ENCODE data around the gene SPPL2A. TPM values are rescaled to one million over a fixed set of nuclear protein-coding genes. Genes with fewer than 3 reads are reported as not detected.

The SPPL2A gene
- total RNA-seq, 1 experiment from 2014 or later, result 64.4 TPM

DNA sequence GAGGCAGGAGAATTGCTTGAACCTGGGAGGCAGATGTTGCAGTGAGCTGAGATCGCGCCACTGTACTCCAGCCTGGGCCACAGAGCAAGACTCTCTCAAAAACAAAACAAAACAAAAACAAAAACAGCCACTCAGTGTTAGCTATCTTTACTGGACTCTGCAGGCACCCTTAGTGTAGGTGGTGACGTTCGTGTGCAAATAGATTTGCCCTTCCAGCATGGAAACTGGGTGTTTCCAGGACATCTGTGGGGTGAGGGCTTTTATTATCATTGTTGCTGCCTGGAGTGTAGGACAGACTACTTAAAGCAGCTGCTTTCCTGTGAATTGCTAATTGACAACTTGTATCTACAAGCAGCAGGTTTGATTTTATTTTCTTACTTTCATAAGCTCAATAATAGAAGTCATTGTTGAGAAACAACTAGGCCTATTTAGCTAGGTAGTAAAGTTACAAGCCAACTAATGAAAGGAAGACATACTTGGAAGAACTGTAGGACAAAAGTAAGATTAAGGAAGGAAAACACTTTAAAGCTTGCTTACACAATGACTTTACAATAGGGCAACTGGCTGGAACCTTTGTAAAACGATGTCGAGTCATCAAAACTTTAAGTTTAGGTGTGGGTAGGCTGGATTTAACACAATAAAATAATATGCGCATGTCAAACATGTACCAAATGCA is 25.4 kb upstream of the SPPL2A start:
- H2AK5ac ChIP-seq (ENCODE audit: insufficient read length, low read length), result no peak overlapping the region
- no peak overlapping the region for H3K56ac ChIP-seq (ENCODE audit: insufficient read length, low read depth, low read length)
- H3K4me1 Mint-ChIP-seq, result peaks cover 13 to 24% of the 10 kb centered on the region in 2 experiments
- H3K9me3 ChIP-seq (ENCODE audit: control insufficient read depth, low read depth, low read length), result no peaks in the 10 kb centered on the region
- no peaks in the 10 kb centered on the region for H3K79me2 ChIP-seq (ENCODE audit: insufficient read depth, low read length)
- H2BK5ac ChIP-seq (ENCODE audit: insufficient read length, low read length), result no peak overlapping the region
- peak overlapping the region; percentile 13 to 65 (median 39); a peak in 5 of 7 replicates for H3K27ac Mint-ChIP-seq
- no peak overlapping the region for H3K4me3 Mint-ChIP-seq
- H2BK15ac ChIP-seq (ENCODE audit: low read depth, low read length), result no peak overlapping the region
- no peak overlapping the region for H4K5ac ChIP-seq (ENCODE audit: insufficient read length, low read depth, low read length)
- H3K27ac ChIP-seq (ENCODE audit: insufficient read length, low read depth, low read length), result no peak overlapping the region
- no peak overlapping the region for H3K23ac ChIP-seq (ENCODE audit: insufficient read length, low read depth, low read length)
- H4K91ac ChIP-seq (ENCODE audit: insufficient read length, low read depth, low read length), result no peak overlapping the region
- no peak overlapping the region for H3K9ac ChIP-seq (ENCODE audit: extremely low read depth, insufficient read length, low read length)
- no peaks in the 10 kb centered on the region for H3K36me3 Mint-ChIP-seq (ENCODE audit: insufficient read depth in 1 of 3, low read depth in 3 of 3)
- no peaks in the 10 kb centered on the region; the same call in none of the 2 replicates for H3K27me3 Mint-ChIP-seq (ENCODE audit: low read depth)
- no peak overlapping the region for H3K18ac ChIP-seq (ENCODE audit: insufficient read length, low read depth, low read length)
- no peaks in the 10 kb centered on the region for H3K23me2 ChIP-seq (ENCODE audit: insufficient read length, low read depth, low read length, poor library complexity, severe bottlenecking)
- TF ChIP-seq, protein P1, sequence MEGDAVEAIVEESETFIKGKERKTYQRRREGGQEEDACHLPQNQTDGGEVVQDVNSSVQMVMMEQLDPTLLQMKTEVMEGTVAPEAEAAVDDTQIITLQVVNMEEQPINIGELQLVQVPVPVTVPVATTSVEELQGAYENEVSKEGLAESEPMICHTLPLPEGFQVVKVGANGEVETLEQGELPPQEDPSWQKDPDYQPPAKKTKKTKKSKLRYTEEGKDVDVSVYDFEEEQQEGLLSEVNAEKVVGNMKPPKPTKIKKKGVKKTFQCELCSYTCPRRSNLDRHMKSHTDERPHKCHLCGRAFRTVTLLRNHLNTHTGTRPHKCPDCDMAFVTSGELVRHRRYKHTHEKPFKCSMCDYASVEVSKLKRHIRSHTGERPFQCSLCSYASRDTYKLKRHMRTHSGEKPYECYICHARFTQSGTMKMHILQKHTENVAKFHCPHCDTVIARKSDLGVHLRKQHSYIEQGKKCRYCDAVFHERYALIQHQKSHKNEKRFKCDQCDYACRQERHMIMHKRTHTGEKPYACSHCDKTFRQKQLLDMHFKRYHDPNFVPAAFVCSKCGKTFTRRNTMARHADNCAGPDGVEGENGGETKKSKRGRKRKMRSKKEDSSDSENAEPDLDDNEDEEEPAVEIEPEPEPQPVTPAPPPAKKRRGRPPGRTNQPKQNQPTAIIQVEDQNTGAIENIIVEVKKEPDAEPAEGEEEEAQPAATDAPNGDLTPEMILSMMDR (conservative IDR thresholded peaks at IDR 0.05), result no peak
- H4K20me1 ChIP-seq (ENCODE audit: control insufficient read depth, insufficient read depth, insufficient read length), result no peaks in the 10 kb centered on the region
- no peak overlapping the region for H2BK120ac ChIP-seq (ENCODE audit: low read depth, low read length, poor library complexity, severe bottlenecking)
- H2BK20ac ChIP-seq (ENCODE audit: low read depth, low read length, poor library complexity, severe bottlenecking), result no peak overlapping the region
- no peaks in the 10 kb centered on the region for H3K79me1 ChIP-seq (ENCODE audit: insufficient read depth, low read depth, low read length, poor library complexity, severe bottlenecking)
- H4K8ac ChIP-seq (replicated peaks; ENCODE audit: insufficient read length, low read depth, low read length), result no peak overlapping the region
- DNase-seq, result no peak
- no peaks in the 10 kb centered on the region for H3K9me3 Mint-ChIP-seq
- no peaks in the 10 kb centered on the region for H3K4me1 ChIP-seq (ENCODE audit: insufficient read depth, low read length)
- no peak overlapping the region for H3T11ph ChIP-seq (ENCODE audit: low read length)
- no peak overlapping the region for H3K4ac ChIP-seq (ENCODE audit: low read depth, low read length)
- no peak overlapping the region for H3K4me2 ChIP-seq (ENCODE audit: insufficient read depth, insufficient read length, low read length)
- no peaks in the 10 kb centered on the region for H3K27me3 ChIP-seq (ENCODE audit: insufficient read depth, low read length)
- no peak overlapping the region for H2BK12ac ChIP-seq (ENCODE audit: insufficient read length, low read depth, low read length)
- no peak overlapping the region for H2AFZ ChIP-seq (ENCODE audit: low read length)
- no peak overlapping the region for H3K14ac ChIP-seq (ENCODE audit: insufficient read depth, low read length)
- WGBS (ENCODE audit: extremely low coverage, insufficient read length, low lambda C conversion rate), result no CpG with 5 or more reads among the region's 7 CpGs
